ENCODE measurements around the gene TTC34.

Gene TTC34

GRCh38 chr1:2840036-2840809, 38.7 kb upstream of the TTC34 start:
- TF ChIP-seq, protein P1, sequence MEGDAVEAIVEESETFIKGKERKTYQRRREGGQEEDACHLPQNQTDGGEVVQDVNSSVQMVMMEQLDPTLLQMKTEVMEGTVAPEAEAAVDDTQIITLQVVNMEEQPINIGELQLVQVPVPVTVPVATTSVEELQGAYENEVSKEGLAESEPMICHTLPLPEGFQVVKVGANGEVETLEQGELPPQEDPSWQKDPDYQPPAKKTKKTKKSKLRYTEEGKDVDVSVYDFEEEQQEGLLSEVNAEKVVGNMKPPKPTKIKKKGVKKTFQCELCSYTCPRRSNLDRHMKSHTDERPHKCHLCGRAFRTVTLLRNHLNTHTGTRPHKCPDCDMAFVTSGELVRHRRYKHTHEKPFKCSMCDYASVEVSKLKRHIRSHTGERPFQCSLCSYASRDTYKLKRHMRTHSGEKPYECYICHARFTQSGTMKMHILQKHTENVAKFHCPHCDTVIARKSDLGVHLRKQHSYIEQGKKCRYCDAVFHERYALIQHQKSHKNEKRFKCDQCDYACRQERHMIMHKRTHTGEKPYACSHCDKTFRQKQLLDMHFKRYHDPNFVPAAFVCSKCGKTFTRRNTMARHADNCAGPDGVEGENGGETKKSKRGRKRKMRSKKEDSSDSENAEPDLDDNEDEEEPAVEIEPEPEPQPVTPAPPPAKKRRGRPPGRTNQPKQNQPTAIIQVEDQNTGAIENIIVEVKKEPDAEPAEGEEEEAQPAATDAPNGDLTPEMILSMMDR (IDR thresholded peaks at IDR 0.05; ENCODE audit: extremely low read depth, missing control alignments), result no peak
- no peak for DNase-seq (ENCODE audit: low spot score)

DNA sequence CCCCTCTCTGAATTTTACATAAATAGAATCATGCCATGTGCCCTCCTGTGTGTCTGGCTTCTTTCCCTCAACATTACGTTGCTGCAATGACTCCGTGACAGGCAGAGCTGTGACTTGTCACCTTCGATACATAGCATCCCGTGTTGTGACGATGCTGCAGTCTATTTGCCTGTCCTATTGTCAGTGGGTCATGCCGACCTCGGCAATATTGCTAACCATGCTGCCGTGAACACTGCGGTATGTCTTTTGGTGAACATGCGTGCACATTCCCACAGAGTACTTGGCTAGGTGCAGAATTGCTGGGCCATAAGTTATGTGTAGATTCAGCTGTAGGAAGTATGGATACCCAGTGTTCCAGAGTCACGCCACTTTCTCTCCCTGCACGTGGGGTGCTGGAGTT, 36.3 kb upstream of the TTC34 start:
- DNase-seq (ENCODE audit: low spot score), result no peak
- TF ChIP-seq, protein P1 (IDR thresholded peaks at IDR 0.05; ENCODE audit: extremely low read depth, missing control alignments), result no peak

DNA sequence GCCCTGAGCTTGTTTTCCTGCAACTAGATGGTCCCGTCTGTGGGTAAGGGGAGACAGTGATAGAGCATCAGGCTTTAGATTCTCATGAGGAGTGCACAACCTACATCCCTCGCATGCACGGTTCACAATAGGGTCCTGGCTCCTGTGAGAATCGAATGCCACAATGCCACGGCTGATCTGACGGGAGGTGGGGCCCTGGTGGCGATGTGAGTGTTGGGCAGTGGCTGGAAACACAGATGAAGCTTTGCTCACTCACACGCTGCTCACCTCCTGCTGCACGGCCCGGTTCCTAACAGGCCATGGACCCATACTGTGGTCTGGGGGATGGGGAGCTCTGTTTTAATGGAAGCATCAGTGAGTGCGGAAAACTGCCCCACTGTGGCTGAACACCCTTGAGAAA, 35.8 kb upstream of the TTC34 start:
- no peak for DNase-seq (ENCODE audit: low spot score)
- TF ChIP-seq, protein P1 (IDR thresholded peaks at IDR 0.05; ENCODE audit: extremely low read depth, missing control alignments), result no peak

- TF ChIP-seq, protein P1 (IDR thresholded peaks at IDR 0.05; ENCODE audit: extremely low read depth, missing control alignments), result no peak
- no peak for DNase-seq (ENCODE audit: low spot score)
These were observed 35.0 kb upstream of the TTC34 start for GRCh38 chr1:2836333-2836970.

DNA sequence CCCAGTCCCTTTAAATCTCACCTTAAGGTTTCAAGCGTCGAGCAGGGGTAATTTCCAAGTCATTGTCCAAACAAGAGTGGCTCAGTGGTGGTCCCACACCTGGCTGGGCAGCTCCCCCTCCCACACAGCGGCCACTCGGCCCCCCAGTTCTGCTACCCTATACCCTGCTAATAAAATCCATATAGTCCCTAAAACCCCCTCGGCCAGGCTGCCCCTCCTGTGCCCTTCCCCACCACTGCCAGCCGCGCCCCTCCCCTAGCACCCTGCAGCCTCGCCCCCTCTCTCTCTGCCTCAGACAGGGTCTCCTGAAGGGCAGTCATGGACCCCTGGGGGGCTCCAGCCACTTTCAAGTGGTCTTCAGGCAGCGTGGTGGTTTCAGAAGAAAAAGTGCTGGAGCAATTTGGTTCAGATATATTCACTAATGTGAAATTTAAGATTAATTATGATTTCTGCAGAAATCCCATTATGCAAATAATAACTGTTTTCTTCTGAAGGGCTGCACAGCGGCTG, 34.2 kb upstream of the TTC34 start:
- DNase-seq (ENCODE audit: low spot score), result no peak
- TF ChIP-seq, protein P1 (IDR thresholded peaks at IDR 0.05; ENCODE audit: extremely low read depth, missing control alignments), result no peak

DNA sequence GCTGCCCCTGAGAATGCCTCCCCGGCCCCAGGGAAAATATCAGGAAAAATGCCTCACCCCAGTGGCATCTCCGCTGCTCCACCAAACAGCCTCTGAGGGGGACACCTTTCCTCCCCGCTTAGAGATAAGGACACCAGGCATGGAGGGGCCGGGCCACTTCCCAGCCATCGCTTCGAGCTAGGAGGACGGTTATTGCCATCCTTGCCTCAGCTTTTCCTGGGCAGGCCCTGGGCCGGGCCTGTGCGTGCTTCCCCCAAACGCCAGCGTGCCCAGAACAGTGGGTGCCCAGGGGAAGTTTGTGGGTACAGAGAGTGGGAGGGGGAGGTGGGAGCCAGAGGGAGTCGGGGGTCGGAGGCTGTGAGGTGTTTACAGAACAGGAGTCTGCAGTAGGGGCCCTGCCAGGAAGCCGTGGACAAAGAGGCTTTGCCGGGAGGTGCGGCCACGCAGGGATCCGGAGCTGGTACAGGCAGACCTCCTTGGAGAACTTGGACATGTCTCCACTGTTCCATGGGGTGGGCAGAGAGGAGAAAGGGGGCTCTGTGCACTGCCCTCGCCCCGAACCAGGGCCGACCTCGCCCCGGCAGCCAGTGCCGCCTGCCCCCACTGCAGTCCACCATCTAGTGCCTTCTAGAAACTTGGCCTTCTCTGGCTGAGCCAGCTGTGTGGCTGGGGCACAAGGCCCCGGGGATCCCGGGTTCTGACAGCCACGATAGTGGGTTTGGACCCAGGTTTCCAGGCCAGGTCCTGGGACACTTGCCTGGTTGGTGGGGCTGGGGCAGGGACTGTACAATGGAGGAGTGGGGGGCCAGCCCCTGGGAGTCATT, 33.5 kb upstream of the TTC34 start:
- no peak for DNase-seq (ENCODE audit: low spot score)
- TF ChIP-seq, protein P1 (IDR thresholded peaks at IDR 0.05; ENCODE audit: extremely low read depth, missing control alignments), result no peak

DNA sequence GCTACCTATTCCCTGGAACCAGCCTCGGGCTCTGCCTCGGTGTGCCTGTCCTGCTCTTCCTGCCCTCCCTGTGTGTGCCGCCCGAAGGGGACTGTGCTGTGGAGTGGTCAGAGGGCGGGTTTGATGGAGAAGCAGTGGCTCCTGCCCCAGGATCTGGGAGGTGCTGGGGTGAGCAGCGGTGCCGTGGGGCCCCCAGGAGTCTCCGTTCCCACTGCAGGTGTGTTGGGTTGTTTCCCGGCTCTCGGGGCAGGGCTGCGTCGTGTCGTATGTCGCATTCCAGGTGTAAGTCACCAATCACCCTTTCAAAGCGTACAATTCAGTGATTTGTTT, 32.6 kb upstream of the TTC34 start:
- TF ChIP-seq, protein P1 (IDR thresholded peaks at IDR 0.05; ENCODE audit: extremely low read depth, missing control alignments), result no peak
- no peak for DNase-seq (ENCODE audit: low spot score)

All from GM20000 (cell line).